CD14-positive monocyte (primary cell): ENCODE measurements around the gene TTC39A. TPM values are rescaled to one million over a fixed set of nuclear protein-coding genes. Genes with fewer than 3 reads are reported as not detected.
A peak's percentile ranks its signal among the peaks of the same experiment; 100 is the strongest.

ENCODE experiments used
- DNase-seq, 3 donors: peaks; one replicate each; pipeline ENCODE4 v3.0.0-alpha.2; 2011 to 2022
- H2AFZ ChIP-seq: 2 replicates; pipeline ENCODE4 v1.6.0; 2012; ENCODE audit warnings: mild to moderate bottlenecking, low read depth, low read length, inconsistent platforms; ENCODE audit not compliant: insufficient read depth, poor library complexity, severe bottlenecking
- H3K27ac ChIP-seq, 2 donors: 1 replicate in 1 of 2; 2 replicates in 1 of 2; pipeline ENCODE4 v1.5.1; 2012 to 2013; ENCODE audit warnings: low read length in 2 of 2, control low read depth in 1 of 2, inconsistent platforms in 1 of 2, low read depth in 1 of 2, mild to moderate bottlenecking in 1 of 2
- H3K27me3 ChIP-seq, 2 donors: one replicate each; pipeline versions ENCODE4 v1.6.0 to v1.6.1; 2011 to 2013; ENCODE audit warnings: low read length in 2 of 2; ENCODE audit not compliant: control insufficient read depth in 2 of 2, insufficient read depth in 2 of 2
- H3K36me3 ChIP-seq, 2 donors: replicated peaks in 1 of 2; 1 replicate in 1 of 2; 2 replicates in 1 of 2; pipeline versions ENCODE4 v1.5.1 to v1.6.1; 2012 to 2013; ENCODE audit warnings: low read length in 2 of 2, control low read depth in 1 of 2, inconsistent platforms in 1 of 2, mild to moderate bottlenecking in 1 of 2; ENCODE audit not compliant: insufficient read depth in 2 of 2, control insufficient read depth in 1 of 2
- H3K4me1 ChIP-seq, 2 donors: 1 replicate in 1 of 2; 2 replicates in 1 of 2; pipeline versions ENCODE4 v1.5.1 to v1.6.1; 2012 to 2013; ENCODE audit warnings: low read length in 2 of 2, control low read depth in 1 of 2, inconsistent platforms in 1 of 2, mild to moderate bottlenecking in 1 of 2, moderate library complexity in 1 of 2; ENCODE audit not compliant: insufficient read depth in 2 of 2, control insufficient read depth in 1 of 2
- H3K4me2 ChIP-seq: replicated peaks from 2 replicates; pipeline ENCODE3; 2012; ENCODE audit warnings: low read length, moderate library complexity, mild to moderate bottlenecking; ENCODE audit not compliant: poor library complexity, severe bottlenecking; ENCODE audit errors: extremely low read depth
- H3K4me3 ChIP-seq, 3 experiments: fragments of 200-600 bp in 1 of 3; sonication (generic) in 1 of 3; replicated peaks in 1 of 3; 1 replicate in 2 of 3; 2 replicates in 1 of 3; pipeline ENCODE4 v1.5.1; 2011 to 2013; ENCODE audit warnings: low read length in 3 of 3, mild to moderate bottlenecking in 3 of 3, control low read depth in 2 of 3, low read depth in 2 of 3, inconsistent platforms in 1 of 3, moderate library complexity in 1 of 3
- H3K79me2 ChIP-seq: 2 replicates; pipeline ENCODE4 v1.6.0; 2012; ENCODE audit warnings: mild to moderate bottlenecking, control low read depth, inconsistent platforms, low read length, moderate library complexity; ENCODE audit not compliant: insufficient read depth
- H3K9ac ChIP-seq: 2 replicates; pipeline ENCODE4 v1.6.0; 2017; ENCODE audit warnings: low read length, mild to moderate bottlenecking; ENCODE audit not compliant: insufficient read depth, poor library complexity, severe bottlenecking
- H3K9me3 ChIP-seq, 2 donors: replicated peaks in 1 of 2; 1 replicate in 1 of 2; 2 replicates in 1 of 2; pipeline versions ENCODE4 v1.5.1 to v1.6.1; 2012 to 2013; ENCODE audit warnings: low read length in 2 of 2, control low read depth in 1 of 2; ENCODE audit not compliant: control insufficient read depth in 1 of 2, insufficient read depth in 1 of 2
- H4K20me1 ChIP-seq: 2 replicates; pipeline ENCODE4 v1.6.0; 2012; ENCODE audit warnings: mild to moderate bottlenecking, low read length, control low read depth, moderate library complexity; ENCODE audit not compliant: insufficient read depth
- H3K27ac Mint-ChIP-seq, 7 donors: one replicate each; pipeline ENCODE4 v1.8.0; 2020; ENCODE audit warnings: mild to moderate bottlenecking in 7 of 7, mixed read lengths in 7 of 7, moderate library complexity in 6 of 7, inconsistent platforms in 2 of 7
- H3K27me3 Mint-ChIP-seq, 3 donors: one replicate each; pipeline ENCODE4 v1.8.0; 2021 to 2022; ENCODE audit warnings: low read depth in 3 of 3, mild to moderate bottlenecking in 3 of 3, mixed read lengths in 3 of 3, moderate library complexity in 3 of 3, inconsistent platforms in 1 of 3
- H3K36me3 Mint-ChIP-seq, 2 donors: one replicate each; pipeline ENCODE4 v1.8.0; 2020; ENCODE audit warnings: mixed read lengths in 2 of 2, inconsistent platforms in 1 of 2, mild to moderate bottlenecking in 1 of 2
- H3K4me1 Mint-ChIP-seq: one replicate; pipeline ENCODE4 v1.8.0; 2020; ENCODE audit warnings: mild to moderate bottlenecking, mixed read lengths
- H3K4me3 Mint-ChIP-seq, 2 donors: one replicate each; pipeline ENCODE4 v1.8.0; 2020; ENCODE audit warnings: mild to moderate bottlenecking in 2 of 2, mixed read lengths in 2 of 2, moderate library complexity in 1 of 2
- H3K9me3 Mint-ChIP-seq, 7 donors: one replicate each; pipeline ENCODE4 v1.8.0; 2020 to 2022; ENCODE audit warnings: mixed read lengths in 7 of 7, mild to moderate bottlenecking in 6 of 7, moderate library complexity in 6 of 7, inconsistent platforms in 2 of 7
- WGBS: methylation state at CpG from one replicate; pipeline ENCODE4 v1.1.5; 2013; ENCODE audit warnings: missing lambda C conversion rate; ENCODE audit not compliant: insufficient coverage; 5-methylcytosine and 5-hydroxymethylcytosine counted together
- intact Hi-C, 2 donors: fragments of 100-400 bp; cut with micrococcal nuclease; formaldehyde crosslinking; loops; one replicate each; pipeline versions ENCODE4 v1.15.0 to v1.15.1; 2023
- polyA plus RNA-seq, 3 donors: library from polyadenylated mRNA; depleted of rRNA in 1 of 3; unstranded in 2 of 3; stranded (reverse) in 1 of 3; fragments of 300-500 nt in 2 of 3; fragments of >200 nt in 1 of 3; fragmentation: Illumina TruSeq in 2 of 3; gene quantifications; 1 replicate in 2 of 3; 2 replicates in 1 of 3; pipeline ENCODE4 v1.2.3, GENCODE V29; 2012 to 2021
- TF ChIP-seq, protein P1 (sequence below): fragments of 200-600 bp; IDR thresholded peaks from one replicate; pipeline ENCODE4 v1.8.0; 2022; ENCODE audit warnings: antibody characterized with exemption, mild to moderate bottlenecking

TTC39A gene
- polyA plus RNA-seq, 3 donors, result 0.16 TPM; not detected in 2

DNA sequence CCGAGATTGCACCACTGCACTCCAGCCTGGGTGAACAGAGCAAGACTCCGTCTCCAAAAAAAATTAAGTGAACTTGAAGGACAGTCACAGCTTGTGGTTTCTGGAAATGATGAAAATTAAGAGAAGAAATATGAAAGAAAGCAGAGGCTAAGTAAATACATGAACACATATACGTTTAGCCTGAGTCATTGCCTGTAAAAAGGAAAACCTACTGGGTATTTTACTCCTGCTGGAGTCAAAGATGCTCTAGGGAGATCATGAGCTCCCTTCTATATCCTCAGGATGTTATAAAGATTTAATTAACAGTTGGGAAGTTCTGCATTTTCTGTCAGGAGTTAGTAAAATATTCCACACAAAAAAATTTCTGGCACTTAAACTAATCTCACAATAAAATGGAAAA lies 43.5 kb upstream of the TTC39A start:
- WGBS, result 100% methylated on average over 2 of the region's 3 CpGs
- H3K36me3 Mint-ChIP-seq, result peaks cover 54 to 74% of the 10 kb centered on the region in 2 donors
- no peaks in the 10 kb centered on the region for H4K20me1 ChIP-seq
- no peak overlapping the region for H3K4me3 ChIP-seq
- H3K9me3 ChIP-seq, result no peaks in the 10 kb centered on the region
- peak overlapping the region in 1 of 7 donors; percentile 27 for H3K27ac Mint-ChIP-seq
- H3K27me3 Mint-ChIP-seq, result no peaks in the 10 kb centered on the region
- peaks cover 51 to 90% of the 10 kb centered on the region in 2 donors for H3K36me3 ChIP-seq
- H3K4me1 Mint-ChIP-seq, result no peaks in the 10 kb centered on the region
- no peak overlapping the region for H3K9ac ChIP-seq
- intact Hi-C loops, result no loop called here
- H3K79me2 ChIP-seq, result no peaks in the 10 kb centered on the region
- H3K27me3 ChIP-seq, result no peaks in the 10 kb centered on the region
- no peak overlapping the region for H3K4me2 ChIP-seq
- DNase-seq, result no peak
- no peak overlapping the region for H3K27ac ChIP-seq
- TF ChIP-seq, protein P1, sequence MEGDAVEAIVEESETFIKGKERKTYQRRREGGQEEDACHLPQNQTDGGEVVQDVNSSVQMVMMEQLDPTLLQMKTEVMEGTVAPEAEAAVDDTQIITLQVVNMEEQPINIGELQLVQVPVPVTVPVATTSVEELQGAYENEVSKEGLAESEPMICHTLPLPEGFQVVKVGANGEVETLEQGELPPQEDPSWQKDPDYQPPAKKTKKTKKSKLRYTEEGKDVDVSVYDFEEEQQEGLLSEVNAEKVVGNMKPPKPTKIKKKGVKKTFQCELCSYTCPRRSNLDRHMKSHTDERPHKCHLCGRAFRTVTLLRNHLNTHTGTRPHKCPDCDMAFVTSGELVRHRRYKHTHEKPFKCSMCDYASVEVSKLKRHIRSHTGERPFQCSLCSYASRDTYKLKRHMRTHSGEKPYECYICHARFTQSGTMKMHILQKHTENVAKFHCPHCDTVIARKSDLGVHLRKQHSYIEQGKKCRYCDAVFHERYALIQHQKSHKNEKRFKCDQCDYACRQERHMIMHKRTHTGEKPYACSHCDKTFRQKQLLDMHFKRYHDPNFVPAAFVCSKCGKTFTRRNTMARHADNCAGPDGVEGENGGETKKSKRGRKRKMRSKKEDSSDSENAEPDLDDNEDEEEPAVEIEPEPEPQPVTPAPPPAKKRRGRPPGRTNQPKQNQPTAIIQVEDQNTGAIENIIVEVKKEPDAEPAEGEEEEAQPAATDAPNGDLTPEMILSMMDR, result no peak
- H2AFZ ChIP-seq, result no peak overlapping the region
- H3K4me1 ChIP-seq, result no peaks in the 10 kb centered on the region
- H3K9me3 Mint-ChIP-seq, result peaks cover 0 to 2% (median 0%) of the 10 kb centered on the region in 7 donors
- H3K4me3 Mint-ChIP-seq, result no peak overlapping the region

DNA sequence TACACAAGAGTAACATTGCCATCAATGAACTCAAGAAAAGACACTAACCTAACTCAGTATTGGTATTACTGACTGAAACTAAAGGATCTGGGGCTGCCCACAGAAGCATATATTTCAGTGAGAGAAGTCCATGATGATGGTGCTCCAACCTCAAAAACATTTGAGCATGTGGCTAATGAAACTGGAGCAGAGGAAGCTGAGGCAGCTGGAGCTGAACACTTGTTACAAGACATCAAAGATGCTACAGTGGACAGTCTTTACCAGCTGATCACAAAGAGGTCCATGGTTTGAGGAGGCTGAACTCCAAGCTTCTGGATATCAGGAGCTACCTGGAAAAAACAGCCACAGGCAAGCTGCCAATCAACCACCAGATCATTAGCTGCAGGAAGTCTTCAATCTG lies 42.2 kb upstream of the TTC39A start:
- Mint-ChIP-seq H3K36me3 (peaks cover 45 to 63% of the 10 kb centered on the region in 2 donors), H3K27me3 (no peaks in the 10 kb centered on the region), H3K27ac (no peak overlapping the region), H3K4me1 (no peaks in the 10 kb centered on the region), H3K9me3 (peaks cover 0 to 2% (median 0%) of the 10 kb centered on the region in 7 donors), H3K4me3 (no peak overlapping the region)
- Histone ChIP-seq H3K4me1 (no peaks in the 10 kb centered on the region), H3K36me3 (peaks cover 41 to 88% of the 10 kb centered on the region in 2 donors), H3K9me3 (no peaks in the 10 kb centered on the region), H3K79me2 (no peaks in the 10 kb centered on the region), H3K27me3 (no peaks in the 10 kb centered on the region), H3K4me2 (no peak overlapping the region), H3K4me3 (no peak overlapping the region), H2AFZ (no peak overlapping the region), H3K27ac (no peak overlapping the region), H4K20me1 (no peaks in the 10 kb centered on the region), H3K9ac (no peak overlapping the region)
- TF ChIP-seq, protein P1, result no peak
- no peak for DNase-seq
- intact Hi-C loops, result no loop called here
